Measurements from ENCODE around the gene TMC1.

GRCh38 chr9:72485821-72486593, 35.4 kb upstream of the TMC1 start:
- TF ChIP-seq CTCF (IDR thresholded peaks at IDR 0.05), result no peak
- no peak for TF ChIP-seq POLR2A (IDR thresholded peaks at IDR 0.05)
- TF ChIP-seq POLR2AphosphoS5 (IDR thresholded peaks at IDR 0.05), result no peak
- no peak for TF ChIP-seq EP300 (IDR thresholded peaks at IDR 0.05)

Measured in stomach (tissue), 4 donors.